HL-60 (cell line): ENCODE data around the gene HABP2.

Source experiments
- GABPA ChIP-seq: IDR thresholded peaks from 2 replicates; pipeline ENCODE4 v1.6.1; 2012; ENCODE audit warnings: low read depth
- POLR2AphosphoS5 ChIP-seq: IDR thresholded peaks from 2 replicates; pipeline ENCODE4 v1.6.1; 2012; ENCODE audit warnings: low read depth
- SPI1 ChIP-seq: IDR thresholded peaks from 2 replicates; pipeline ENCODE4 v1.6.1; 2012; ENCODE audit warnings: low read depth, mild to moderate bottlenecking, borderline replicate concordance
- TF ChIP-seq, protein P1 (sequence below): IDR thresholded peaks from one replicate; pipeline ENCODE4 v1.5.1; 2011; ENCODE audit warnings: low read length, control low read depth, inconsistent platforms; ENCODE audit not compliant: insufficient read depth
- TF ChIP-seq, protein P2 (sequence below): IDR thresholded peaks from 2 replicates; pipeline ENCODE4 v1.6.1; 2012; ENCODE audit warnings: low read depth; ENCODE audit not compliant: insufficient replicate concordance

DNA sequence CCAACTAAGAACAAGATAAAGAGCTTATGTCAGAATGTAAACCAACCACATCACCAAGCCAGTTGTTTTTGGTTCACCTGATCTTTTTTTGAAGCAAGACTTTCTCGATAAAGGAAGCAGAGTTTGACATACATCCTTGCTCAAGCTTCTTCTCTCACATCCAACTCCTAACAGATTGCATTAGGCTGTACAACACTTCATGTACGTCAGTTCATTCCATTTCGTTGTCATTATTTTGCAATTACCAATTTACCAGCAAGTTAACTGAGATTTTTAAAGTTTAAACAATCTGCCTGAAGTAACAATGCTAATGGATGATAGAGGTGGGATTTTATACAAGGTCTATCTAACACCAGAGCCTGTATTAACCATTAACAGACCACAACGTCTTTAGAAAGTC, 70.0 kb downstream of the HABP2 start:
- TF ChIP-seq, protein P1, sequence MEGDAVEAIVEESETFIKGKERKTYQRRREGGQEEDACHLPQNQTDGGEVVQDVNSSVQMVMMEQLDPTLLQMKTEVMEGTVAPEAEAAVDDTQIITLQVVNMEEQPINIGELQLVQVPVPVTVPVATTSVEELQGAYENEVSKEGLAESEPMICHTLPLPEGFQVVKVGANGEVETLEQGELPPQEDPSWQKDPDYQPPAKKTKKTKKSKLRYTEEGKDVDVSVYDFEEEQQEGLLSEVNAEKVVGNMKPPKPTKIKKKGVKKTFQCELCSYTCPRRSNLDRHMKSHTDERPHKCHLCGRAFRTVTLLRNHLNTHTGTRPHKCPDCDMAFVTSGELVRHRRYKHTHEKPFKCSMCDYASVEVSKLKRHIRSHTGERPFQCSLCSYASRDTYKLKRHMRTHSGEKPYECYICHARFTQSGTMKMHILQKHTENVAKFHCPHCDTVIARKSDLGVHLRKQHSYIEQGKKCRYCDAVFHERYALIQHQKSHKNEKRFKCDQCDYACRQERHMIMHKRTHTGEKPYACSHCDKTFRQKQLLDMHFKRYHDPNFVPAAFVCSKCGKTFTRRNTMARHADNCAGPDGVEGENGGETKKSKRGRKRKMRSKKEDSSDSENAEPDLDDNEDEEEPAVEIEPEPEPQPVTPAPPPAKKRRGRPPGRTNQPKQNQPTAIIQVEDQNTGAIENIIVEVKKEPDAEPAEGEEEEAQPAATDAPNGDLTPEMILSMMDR, result no peak
- TF ChIP-seq SPI1, result no peak
- TF ChIP-seq, protein P2, sequence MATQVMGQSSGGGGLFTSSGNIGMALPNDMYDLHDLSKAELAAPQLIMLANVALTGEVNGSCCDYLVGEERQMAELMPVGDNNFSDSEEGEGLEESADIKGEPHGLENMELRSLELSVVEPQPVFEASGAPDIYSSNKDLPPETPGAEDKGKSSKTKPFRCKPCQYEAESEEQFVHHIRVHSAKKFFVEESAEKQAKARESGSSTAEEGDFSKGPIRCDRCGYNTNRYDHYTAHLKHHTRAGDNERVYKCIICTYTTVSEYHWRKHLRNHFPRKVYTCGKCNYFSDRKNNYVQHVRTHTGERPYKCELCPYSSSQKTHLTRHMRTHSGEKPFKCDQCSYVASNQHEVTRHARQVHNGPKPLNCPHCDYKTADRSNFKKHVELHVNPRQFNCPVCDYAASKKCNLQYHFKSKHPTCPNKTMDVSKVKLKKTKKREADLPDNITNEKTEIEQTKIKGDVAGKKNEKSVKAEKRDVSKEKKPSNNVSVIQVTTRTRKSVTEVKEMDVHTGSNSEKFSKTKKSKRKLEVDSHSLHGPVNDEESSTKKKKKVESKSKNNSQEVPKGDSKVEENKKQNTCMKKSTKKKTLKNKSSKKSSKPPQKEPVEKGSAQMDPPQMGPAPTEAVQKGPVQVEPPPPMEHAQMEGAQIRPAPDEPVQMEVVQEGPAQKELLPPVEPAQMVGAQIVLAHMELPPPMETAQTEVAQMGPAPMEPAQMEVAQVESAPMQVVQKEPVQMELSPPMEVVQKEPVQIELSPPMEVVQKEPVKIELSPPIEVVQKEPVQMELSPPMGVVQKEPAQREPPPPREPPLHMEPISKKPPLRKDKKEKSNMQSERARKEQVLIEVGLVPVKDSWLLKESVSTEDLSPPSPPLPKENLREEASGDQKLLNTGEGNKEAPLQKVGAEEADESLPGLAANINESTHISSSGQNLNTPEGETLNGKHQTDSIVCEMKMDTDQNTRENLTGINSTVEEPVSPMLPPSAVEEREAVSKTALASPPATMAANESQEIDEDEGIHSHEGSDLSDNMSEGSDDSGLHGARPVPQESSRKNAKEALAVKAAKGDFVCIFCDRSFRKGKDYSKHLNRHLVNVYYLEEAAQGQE, result no peak
- no peak for TF ChIP-seq POLR2AphosphoS5
- no peak for TF ChIP-seq GABPA
